GM10266 (cell line): ENCODE data around the gene AFAP1L2.

Experiments
- DNase-seq: peaks from one replicate; pipeline ENCODE4 v3.0.0; 2012; ENCODE audit errors: extremely low spot score
- TF ChIP-seq, protein P1 (sequence below): IDR thresholded peaks from 2 replicates; pipeline ENCODE4 v1.5.1; 2012; ENCODE audit warnings: mild to moderate bottlenecking, low read depth; ENCODE audit not compliant: control insufficient read depth, insufficient read depth; ENCODE audit errors: missing control alignments

The AFAP1L2 gene

DNA sequence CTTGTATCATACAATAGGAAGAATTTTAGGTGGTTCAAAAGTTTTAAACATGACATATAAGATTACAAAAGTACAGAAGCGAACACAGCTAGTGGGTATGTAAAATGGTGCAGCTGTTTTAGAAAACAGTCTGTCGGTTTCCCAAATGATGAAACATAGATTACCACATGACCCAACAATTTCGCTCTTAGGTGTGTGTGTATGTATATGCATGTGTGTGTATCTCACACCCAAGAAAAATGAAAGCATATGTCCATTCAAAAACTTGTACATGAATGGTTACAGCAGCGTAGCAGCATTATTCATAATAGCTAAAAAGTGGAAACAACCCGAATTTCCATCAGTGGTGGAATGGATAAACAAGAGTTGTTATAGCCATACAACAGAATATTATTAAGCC, 23.5 kb downstream of the AFAP1L2 start:
- TF ChIP-seq, protein P1, sequence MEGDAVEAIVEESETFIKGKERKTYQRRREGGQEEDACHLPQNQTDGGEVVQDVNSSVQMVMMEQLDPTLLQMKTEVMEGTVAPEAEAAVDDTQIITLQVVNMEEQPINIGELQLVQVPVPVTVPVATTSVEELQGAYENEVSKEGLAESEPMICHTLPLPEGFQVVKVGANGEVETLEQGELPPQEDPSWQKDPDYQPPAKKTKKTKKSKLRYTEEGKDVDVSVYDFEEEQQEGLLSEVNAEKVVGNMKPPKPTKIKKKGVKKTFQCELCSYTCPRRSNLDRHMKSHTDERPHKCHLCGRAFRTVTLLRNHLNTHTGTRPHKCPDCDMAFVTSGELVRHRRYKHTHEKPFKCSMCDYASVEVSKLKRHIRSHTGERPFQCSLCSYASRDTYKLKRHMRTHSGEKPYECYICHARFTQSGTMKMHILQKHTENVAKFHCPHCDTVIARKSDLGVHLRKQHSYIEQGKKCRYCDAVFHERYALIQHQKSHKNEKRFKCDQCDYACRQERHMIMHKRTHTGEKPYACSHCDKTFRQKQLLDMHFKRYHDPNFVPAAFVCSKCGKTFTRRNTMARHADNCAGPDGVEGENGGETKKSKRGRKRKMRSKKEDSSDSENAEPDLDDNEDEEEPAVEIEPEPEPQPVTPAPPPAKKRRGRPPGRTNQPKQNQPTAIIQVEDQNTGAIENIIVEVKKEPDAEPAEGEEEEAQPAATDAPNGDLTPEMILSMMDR = no peak
- DNase-seq = no peak

DNA sequence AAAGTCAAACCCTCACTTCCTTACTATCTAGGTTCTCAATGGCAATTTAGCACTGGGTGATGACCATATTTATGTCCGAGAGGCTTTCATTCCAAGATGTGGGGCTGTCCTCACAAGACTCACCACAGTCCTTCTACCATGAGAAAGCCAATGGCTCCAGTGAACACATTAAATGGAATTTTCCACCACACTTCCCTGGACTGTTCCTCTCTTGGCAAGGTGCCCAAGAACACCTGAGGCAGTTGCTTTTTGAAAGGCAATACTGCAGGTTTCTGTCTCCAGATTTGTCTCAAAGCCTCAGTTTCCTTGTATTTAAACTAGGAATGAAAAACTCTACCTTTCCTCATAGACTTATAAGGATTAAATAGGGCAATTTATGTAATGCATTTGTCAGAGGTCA, 24.2 kb downstream of the AFAP1L2 start:
- TF ChIP-seq, protein P1 = no peak
- DNase-seq = no peak

GRCh38 chr10:114379631-114380041, 24.7 kb downstream of the AFAP1L2 start:
- TF ChIP-seq, protein P1 = no peak
- DNase-seq = no peak

- TF ChIP-seq, protein P1 = no peak
- DNase-seq = no peak
Measured at GRCh38 chr10:114376523-114376922, 27.8 kb downstream of the AFAP1L2 start.

GRCh38 chr10:114375047-114375446, 29.3 kb downstream of the AFAP1L2 start:
- TF ChIP-seq, protein P1 = no peak
- DNase-seq = no peak

DNA sequence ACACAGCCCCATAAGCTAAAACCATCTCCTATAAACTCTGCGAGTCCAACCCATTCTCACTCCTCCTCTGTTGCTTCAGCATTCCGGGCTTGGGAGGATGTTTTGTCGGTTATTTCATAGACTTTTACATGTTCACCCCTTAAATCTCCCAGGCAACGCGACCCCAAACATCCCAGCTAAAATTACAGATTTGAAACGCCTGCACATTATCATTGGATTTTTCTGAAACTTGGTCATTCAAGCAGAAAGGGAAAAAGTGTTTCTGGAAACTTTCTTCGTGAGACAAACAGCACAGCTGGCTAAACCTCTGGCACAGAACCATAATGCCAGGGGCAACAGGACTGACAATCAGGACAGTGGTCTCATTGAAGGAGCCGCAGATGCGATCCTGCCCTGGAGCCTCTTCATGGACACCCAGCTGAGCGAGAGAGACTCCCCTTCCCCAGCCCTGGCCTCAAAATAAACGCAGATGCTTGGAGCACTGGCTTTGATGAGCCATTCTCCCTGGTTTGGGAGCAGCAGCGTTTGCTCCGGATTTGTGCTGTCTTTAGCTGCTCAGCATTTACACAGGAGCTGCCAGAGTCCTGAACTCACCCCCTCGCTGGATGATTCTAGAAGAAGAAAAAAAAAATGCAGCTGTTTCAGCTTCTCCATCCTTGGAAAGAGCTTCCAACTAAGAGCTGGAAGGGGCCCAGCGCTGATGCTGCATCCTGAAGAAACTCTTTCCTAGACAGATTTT, 30.1 kb downstream of the AFAP1L2 start:
- no peak for DNase-seq
- TF ChIP-seq, protein P1 = no peak

DNA sequence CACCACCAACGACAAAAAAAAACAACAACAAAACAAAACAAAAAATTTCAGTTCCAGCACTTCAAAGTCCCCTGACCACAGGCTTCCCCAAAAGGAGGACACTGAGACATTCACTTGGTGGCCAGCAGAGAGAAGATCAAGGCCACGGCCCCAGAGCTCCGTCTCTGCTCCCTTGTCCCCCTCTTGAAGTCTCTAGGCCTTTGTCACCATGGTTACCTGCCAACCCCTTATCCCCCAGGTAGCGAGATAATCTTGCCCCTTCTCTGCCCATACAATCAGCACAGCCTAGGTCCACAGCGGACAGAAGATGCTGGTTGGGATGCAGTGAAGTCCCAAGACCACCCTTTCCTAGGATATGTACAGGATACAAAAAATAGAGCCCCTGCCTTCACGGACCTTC, 30.7 kb downstream of the AFAP1L2 start:
- no peak for DNase-seq
- TF ChIP-seq, protein P1 = no peak
